NCI-H187 treated with DMSO at 0.1 percent for 48 hours (cell line): ENCODE results near the gene ASB6.
A peak's percentile ranks its signal among the peaks of the same experiment; 100 is the strongest.

Source experiments
- DNase-seq: peaks from one replicate; lab custom pipeline; 2025; lab: John Stamatoyannopoulos, UW

Gene ASB6

DNA sequence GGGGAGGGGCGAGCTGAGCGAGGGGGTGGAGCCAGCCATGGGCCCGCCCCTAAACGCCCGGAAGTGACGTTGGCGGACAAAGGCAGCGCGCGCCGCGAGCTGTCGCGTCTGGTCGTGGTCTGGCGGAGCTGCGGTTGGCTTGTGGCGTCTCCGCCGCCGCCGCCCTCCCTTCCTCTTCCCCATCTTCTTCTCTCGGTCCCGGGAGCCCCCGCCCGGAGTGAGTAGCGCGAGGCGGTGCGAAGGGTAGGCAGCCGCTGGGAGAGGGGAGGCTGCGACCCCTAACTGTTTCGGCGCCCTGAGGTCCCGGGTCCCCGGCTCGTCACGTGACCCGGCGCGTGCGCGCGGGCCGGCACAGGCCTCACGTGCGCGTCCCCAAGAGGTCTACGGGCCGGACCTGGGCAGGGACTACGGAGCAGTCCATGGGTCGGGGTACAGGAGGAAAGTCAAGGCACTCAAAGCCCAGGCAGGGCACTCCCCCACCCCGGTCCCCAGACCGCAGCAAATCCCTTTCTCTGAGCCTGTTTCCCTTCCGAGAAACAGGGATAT is 15.8 kb downstream of the ASB6 start, which contains the start of gene NTMT1:
Gene NTMT1, plus strand, starts transcription at position 85 of the 546 bp plus-strand sequence. CDS start 6,541 bp downstream, outside the sequence.
- peak; percentile 2 for DNase-seq

DNA sequence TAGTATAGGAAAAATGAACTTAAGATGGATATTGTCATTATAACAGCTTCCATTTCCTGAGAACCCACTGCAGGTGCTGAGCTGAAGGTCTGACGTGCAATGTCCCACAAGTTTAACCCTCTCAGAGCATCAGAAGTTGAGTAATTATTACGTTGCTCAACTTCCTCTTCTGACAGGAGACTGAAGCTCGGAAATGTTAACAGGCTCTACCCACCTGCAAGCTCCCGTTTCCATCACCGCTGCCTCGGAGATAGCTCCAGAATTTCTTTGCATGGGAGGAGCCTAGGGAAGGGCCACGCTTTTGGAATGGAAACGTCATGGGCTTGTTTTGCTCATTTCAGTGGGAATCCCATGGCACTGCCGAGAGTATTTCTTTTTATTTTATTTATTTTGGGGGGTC is 17.0 kb downstream of the ASB6 start:
- no peak for DNase-seq

DNA sequence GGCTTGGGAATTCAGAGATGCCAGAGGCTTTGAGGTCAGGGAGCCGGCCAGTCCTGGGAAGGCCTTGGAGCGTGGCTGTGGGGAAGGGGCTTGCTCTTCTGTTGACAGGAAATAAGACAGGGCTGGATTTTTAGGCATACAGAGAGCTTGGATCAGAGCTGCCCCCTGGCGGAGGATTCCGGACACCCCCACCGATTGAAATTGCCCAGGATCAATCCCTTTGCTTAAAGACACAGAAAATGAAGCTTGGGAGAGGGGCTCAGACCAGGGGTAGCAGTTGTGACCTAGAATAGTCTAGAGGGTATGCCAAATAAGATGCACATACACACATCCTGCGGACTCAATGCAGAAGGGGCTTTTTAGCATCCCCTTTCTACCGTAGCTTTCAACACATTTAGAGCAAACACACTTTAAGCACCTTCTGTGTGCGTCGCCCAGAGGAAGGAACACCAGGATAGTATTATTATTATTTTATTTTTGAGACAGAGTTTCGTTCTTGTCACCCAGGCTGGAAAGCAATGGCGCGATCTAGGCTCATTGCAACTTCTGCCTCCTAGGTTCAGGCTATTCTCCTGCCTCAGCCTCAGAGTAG is 17.7 kb downstream of the ASB6 start:
- DNase-seq: no peak

DNA sequence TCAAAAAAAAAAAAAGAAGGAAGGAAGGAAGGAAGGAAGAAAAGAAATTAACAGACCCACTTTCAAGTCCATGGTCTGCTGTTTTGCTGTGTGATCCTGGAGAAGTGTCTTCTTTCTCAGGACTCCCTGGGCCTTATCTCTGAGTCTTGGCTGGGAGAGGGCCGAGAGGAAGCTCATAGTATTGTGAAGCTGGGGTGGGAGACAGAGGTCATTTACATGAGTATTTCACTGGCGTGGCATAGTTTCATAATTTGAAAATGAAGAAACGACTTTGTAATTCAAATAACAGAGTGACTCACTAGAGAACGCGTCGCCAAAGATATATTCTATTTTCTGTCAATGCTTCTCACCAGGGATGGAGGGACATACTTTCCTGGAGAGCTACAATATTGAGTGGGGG is 18.6 kb downstream of the ASB6 start:
- DNase-seq: no peak

DNA sequence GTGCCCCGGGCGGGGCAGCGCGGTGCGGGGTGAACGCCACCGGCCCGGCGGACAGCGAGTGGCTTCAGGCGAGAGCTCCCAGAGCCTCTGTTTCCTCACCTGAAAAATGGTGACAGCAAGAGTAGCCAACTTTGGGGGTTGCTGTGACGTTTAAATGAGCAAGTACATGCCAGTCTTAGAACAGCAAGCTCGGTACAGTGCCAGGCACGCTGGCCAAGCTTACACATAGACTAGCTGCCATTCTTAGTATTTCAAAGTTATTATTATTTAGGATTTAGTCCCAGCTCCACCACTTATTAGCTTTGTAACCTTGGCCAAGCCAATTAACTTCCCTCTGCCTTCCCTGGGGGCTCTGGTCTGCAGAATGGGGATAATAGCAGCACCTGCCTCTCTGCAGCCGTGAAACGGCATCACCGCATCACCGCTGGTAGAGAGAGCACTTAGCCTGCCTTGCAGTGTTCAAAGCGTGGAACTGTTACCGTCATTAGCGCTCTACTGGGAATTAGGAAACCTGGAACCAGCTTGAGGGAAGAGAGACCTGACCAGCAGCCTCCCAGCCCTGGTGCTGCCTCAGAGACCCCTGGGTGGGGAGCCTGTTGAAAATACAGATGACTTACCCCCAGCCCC is 21.2 kb downstream of the ASB6 start, which contains the start of gene C9orf50:
Gene C9orf50, minus strand, starts transcription at position 433 of the 627 bp plus-strand sequence. CDS start 527 bp downstream, outside the sequence.
- DNase-seq: no peak

DNA sequence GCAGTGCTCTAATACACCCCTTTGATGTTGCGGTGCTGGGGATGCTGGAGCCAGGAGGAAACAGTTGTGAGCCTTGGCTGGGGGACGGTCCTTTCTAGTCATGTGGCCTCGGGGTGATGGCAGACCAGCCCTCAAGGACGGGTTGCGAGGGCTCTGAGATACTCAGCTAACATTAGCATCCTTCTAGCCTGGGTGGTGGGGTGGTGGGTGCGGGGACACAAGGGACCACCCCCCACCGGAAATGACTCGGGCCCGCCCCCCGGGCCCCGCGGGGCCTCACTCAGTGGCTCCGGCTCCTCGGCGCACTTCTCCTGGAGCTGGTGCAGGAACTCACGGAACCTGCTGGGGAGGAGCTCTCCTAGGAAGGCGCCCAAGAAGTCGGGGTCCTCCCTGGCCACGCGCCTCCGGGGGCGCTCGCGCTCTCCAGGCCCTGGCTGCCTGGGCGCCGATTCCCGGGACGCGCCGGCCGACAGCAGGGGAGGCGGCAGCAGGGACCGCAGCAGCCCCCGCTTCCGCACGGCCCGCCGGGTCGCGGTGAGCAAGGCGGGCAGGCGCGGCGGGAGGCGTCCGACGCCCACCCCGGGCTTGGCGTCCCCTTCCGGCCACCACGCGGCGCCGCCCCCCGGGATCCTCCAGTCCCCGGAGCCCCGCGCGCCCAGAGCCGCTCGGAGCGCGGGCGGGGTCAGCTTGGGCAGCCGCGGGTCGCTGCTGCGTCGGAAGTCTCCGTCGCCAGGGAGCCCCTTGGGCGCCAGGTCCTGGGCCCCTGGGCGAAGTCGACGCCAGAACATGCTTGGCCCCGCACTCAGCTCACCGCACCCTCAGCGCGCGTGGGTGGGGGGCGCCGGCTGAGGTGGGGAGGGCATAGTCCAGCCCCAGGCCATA is 21.9 kb downstream of the ASB6 start:
- DNase-seq: no peak

DNA sequence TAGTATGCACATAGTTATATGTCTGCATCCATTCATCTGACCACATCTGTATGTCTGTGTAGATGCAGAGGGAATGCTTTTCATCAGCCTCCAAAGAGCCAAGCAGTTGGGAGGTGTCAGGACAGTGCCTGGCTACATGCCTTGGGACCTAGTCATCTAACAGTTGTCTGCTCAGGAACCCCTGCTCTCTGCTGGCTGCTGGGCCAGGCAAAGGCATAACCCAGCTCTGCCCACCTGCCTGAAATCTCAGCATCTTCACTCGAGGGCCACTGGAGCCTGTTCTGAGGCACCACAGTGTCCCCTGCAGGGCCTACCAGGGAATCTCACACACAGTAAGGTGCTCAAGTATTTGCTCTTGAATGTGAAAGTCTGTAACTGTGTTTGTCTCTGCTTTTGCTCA is 24.8 kb downstream of the ASB6 start:
- no peak for DNase-seq

DNA sequence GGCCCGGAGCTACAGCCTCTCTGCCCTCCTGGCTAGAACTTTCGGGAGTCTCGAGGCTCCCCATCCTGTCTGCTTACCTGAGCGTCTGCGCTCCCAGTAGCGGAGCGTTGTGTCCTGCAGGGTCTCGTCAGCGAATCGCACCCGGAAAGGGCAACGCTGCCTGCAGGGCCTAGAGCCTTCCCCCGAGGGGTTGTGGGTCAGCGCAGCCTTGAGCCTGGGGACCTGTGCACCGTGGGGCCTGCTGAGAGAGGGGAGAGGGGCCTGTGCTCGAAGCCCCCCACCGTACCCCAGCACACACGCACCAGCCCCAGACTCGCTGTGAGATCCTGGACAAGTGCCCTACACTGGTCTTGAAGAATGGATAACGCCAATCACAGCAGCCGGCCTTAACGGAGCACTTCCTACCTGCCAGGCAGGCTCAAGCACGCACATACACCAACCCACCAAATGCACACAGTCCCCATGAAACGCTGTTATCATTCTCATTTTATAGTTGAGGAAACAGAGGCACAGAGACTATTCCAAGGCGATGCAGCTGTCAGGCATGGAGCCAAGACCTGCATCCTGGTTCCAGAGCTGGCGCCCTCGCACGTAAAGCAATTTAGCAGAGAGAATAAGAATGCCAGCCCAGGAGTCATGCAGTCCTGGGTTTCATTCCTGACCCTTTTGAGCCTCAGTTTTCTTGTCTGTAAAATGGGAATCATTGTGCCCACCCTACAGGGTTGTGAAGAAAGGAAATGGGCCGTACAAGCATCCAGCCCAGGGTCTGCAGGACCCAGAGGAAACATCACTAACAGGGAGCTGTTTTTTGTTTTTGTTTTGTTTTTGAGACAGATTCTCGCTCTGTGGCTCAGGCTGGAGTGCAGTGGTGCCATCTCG is 26.3 kb downstream of the ASB6 start:
- DNase-seq: no peak

DNA sequence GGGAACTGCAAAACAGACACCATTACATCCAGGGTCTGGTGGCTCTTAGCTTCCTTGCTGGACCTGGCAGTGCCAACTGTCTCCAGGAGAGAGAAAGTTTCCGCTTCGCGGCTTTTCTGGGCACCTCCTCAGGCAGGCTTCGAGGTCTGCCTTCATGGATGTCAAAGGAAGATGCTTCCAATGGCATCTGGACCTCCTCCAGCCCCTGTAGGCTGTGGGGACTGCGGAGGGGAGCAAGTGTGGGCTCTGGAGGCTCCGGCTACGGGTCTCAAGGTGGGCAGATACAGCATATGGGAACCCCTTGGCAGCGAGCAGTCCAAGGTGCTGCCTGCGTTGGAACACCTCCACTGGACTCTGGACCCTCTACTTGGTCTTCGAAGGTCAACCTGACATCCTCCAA is 27.0 kb downstream of the ASB6 start:
- DNase-seq: no peak

DNA sequence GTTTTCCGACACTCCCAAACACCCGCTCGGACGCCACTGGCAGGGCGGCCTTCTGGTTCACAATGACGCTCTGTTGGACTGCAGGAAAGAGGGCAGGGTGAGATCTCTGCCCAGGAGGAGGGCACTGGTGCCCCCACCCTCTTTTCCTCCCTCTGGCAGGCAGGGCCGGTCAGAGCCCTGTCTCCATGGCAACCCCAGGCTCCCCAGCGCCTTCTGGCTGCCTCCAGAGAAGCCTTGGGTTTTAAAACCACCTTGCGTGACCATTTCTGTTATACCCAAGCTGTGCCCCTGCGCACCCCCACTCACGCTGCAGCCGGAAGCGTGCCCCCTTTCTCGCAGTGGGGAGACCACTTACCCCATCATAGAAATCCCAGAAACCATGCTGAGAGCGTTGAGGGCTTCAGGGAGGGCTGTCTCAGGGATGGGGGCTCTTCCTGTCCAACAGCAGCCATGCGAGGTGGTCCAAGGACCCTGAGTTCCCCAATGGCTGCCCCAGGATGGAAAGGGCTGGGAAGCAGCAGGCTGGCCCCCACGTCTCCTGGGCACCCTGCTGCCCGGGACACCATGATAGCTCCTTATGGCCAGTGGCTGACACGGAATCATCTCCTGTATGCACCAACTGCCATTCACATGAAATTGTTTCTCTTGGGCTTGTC is 28.3 kb downstream of the ASB6 start:
- DNase-seq: no peak

DNA sequence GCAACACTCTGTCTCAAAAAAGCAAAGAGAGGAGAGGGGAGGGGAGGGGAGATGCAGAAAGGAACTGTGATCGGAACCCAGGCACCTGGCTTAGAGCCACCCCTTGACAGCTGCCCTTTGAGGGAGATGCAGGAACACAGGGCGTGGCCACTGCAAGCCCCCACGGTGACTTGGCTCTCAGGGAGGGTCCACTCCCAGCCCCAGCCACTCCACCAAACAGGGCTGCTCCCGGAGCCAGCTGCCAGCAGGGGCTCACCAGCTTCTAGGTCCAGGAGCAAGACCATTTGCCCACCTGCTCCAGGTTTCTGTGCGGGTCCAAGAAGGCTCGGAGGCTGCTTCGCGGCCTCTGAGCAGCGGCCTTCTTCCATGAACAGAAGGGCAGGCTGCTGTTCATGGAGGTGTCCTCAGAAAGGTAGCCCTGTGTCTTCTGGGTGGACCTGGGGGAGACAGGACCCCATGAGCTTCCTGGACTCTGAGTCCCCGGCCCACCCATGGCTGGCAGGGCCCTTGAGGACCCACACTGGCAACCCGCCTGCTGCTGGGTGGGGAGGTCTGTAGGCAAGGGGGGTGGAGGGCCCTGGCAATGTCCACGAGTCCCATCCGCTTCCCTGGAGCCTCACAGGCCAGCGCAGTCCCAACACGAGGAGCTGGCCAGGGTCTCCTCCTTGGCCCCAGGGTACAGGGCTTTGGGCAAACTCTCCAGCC is 29.0 kb downstream of the ASB6 start:
- no peak for DNase-seq

DNA sequence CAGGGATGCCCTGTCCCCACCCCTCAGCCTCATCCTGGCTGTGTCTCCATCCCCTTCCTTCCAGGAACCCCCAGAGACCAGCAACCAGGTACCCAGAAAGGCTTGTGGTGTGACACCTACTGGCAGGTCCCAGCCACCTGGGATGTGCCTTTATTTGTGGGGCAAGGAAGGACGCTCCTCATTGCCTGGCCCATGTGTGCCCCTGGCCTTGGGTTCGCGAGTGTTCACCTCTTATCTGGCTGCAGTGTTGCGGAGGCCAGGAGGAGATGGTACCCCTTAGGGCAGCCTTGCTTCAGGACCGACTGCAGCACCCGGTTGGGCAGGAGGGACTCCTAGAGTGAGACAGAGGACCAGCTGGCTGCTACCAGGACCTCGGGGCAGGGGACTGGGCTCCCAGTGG is 29.8 kb downstream of the ASB6 start:
- no peak for DNase-seq

DNA sequence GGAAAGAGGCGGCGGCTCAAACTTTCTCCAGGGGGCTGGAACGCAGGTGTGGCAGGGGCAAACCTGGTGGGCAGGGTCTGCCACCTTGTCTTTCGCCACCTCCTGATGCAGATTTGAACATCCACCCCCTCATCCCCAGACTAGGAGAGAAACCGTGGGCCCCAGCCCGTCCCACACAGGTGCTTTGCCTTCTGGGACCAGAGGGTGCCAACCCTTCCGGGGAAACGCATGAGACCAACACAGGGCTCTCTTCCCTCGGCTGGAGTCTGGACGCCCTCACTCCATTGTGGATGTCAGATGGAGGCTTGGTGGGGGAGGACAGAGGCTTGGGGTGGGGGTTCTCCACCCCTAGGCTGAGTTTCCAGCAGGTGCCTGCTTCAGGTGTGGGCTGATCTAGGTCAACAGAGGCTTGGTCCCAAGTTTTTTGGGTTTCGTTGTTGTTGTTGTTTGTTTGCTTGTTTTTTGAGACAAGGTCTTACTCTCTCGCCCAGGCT is 30.6 kb downstream of the ASB6 start:
- DNase-seq: no peak

DNA sequence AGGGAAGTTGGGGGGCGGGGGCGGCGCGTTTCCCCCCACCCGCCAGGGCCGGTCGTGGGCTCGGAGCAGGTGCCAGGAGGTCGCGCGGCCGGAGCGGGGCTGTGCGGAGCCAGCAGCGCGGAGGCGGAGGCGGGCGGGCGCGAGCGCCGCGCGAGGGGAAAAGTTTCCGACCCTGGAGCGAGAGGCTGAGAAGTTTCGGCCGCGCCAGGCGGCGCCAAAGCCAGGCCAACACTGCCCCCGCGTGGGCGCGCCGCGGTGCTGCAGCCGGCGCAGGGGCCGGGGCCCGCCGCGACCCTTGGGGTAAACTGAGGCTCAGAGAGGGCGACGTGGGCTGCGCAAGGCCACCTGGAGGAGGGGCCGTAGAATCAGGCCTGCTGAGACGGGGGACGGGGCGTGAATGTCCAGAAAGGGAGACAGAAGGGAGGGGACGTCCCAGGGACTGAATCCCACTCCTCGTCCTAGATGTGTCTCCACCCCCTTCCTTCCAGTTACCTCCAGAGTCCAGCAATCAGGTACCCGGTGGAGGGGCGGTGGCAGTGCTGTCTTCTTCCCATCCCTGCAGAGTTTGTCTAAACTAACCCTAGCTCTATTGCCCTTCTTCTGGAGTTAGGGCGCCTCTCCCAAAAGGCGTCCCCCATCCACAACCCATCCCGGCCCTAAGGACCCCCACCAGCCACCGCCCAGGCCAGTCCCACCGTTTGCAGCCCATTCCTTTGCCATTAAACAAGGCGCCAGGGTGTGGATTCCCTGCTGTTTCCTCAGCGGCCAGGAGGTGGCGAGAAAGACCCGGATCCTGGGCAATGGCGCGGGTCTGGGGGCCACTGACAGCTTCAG is 31.3 kb downstream of the ASB6 start:
- no peak for DNase-seq

DNA sequence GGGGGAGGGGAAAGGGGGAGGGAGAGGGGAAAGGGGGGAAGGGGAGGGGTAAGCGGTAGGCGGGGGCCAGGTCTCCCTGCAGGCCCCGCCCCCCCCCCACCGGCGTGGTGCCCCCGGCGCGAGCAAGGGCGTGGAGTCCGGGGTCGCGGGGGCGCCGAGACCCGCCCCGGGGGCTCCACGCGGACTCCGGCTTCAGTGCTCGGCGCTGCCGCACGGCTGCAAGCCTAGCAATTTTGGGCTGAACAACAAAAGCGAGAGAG is 31.8 kb downstream of the ASB6 start:
- no peak for DNase-seq

DNA sequence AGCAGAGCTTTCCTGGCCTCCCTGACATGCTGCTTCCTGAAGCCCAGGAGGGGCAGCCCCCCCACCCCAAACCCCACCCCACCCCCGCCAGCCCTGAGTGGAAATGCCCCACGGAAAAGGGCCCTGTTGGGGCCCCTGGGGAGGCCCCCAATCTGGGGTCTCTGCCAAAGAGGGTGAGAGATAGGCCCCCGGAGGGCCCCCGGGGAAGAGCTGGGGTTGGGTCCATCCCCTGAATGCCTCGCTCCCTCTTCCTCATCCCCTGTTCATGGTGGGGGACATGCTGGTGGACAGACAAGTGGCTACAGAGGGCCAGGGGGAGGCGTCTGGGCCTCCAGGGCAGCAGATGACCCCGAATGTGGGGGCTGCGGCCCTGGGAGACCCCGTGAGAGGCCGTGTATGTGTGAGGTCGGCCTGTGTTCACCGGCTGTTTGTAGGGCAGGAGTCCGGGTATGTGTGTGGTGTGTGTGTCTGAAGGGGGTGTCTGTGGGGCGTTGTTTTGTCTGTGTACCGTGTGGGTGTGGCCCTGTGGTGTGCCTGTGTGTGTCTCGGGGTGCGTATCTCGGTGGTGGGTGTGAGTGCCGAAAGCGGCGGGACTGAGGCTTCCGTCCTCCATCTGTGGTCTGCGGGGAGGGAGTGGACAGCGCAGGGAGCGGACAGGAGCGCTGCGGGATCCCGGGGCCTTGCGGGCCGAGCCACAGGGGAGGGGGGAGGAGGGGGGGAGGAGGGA is 32.3 kb downstream of the ASB6 start:
- no peak for DNase-seq

DNA sequence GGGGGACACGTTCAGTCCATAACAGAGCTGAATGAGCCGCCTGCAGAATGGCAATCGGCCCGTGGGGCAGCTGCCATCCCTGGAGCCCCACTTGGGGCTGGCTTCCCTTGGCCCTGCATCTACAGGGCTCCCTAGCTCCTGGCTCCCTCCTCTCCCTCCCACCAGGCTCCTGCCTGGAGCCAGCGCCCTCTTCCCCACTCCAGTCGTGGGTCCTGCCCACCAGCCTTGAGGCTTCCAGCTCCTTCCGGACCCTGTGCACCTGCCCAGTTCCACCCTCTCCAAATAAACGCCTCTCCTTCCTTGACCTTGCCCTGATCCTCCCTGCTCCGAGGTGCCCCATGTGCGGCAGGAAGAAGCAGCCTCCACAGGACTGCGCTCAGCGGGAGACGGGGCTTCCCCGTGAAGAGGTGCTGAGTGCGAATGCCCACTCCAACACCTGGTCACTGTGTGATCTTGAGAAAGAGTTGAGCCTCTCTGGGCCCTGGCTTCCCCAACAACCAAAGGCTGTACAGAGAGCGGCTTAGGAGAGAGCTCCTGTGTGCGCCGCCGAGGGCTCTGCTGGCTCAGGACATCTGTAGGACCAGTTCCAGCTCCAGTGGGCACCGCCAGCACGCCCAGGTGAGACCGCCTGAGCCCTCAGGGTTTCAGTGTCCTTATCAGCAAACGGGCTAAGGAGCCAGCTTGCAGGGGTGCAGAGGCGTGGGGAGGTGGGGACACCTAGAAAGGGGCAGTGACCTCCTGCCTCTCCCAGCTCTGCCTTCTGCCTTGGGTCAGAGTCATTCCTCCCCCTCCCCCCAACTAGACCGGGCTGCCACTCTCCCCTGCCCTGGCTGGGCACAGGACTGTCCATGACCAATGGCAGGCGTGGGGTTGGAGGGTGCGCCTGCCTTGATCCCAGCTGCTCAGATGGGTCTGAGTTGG is 33.1 kb downstream of the ASB6 start:
- DNase-seq: no peak

DNA sequence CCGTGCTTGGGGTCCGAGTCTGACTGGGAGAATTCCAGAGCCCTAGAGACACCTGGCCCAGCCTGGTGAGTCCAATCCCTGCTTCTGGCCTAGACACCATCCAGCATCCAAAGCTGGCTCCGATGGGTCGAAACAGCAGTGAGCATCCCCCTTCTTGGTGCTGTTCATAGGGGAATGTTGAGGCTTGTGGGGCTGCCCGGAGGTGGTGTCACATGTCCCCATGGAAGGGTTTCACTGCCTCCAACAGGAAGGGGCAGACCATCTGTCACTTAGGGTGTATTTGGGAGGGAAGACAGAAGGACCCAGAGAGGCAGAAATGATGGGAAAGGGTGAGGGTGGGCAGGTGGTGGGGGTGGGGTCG is 34.9 kb downstream of the ASB6 start:
- DNase-seq: no peak
